IPS-11a (cell line): ENCODE data around the gene MPZ.
"Not testable (repeated sequence)": the region's sequence is repeated elsewhere in the genome, so short reads cannot be mapped to it uniquely, and the experiment has no call there.

Source experiments
- H3K4me3 ChIP-seq: one replicate; pipeline ENCODE4 v1.5.1; 2013; ENCODE audit warnings: low read depth, low read length, control low read depth

Gene MPZ

GRCh38 chr1:161257109-161257508 is 52.7 kb downstream of the MPZ start:
- not testable (repeated sequence) for H3K4me3 ChIP-seq

- not testable (repeated sequence) for H3K4me3 ChIP-seq
These were observed 53.7 kb downstream of the MPZ start for GRCh38 chr1:161255955-161256520.

GRCh38 chr1:161255302-161255701 is 54.5 kb downstream of the MPZ start:
- not testable (repeated sequence) for H3K4me3 ChIP-seq
